ENCODE measurements around the gene CHAT.

The CHAT gene

DNA sequence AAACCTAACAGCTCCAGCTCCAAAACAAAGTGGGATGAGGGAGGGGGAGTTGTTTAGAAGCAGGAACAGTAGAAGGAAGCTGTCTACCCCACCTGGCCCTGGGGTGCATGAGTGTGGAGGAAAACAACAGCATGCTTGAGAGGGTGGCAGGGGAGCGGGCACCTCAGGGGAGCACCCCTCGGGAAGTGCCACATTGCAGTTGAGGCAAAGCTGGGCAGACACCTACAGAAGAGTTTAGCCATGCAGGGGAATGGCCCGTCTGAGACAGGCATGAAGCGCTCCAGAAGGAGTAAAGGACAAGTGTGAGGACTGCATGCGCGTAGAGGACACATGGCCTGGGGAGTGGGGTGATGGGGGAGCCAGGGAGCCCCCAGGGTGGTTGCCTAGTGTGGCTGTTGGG, 18.1 kb downstream of the CHAT start:
- DNase-seq, result no peak

DNA sequence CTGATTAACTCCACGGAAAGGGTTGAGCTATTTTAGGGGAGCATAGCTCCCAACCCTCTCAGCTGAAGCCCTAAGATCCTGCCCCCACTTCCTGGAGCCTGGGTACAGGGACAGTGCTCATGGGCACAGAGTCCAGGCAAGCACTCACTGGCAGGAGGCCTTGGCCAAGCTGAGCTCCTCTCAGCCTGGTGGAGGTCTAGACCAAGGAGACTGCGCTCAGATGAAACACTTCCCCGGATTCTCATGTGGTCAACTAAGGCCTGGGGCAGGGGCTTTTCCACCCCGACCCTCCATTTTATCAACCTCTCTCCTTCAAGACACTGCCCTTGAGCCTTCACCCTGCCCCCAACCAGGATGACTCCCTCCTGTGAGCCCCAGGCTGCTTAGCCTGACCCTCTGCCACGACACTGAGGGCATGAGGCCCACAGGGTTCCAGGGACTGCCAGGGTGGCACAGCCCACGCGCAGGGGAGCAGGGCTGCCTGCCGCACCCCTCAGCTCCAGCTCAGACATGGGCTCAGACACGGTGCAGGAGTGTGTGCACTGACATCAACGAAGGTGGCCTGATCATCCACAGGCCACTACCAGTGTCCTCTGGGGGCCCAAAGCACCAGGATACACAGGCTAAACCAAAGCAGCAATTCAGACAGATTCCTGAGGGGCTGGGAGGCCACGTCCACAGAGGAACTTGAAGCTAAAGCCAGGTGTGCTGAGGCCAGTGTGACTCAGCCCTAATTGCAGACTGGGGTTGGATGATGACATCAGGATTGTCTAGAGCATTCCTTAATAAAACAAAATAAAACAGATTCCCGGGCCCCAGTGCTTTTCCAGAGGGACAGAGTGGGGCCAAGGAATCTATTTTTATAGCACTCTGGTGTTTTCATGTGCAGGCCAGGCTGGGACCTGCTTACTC, 18.8 kb downstream of the CHAT start:
- no peak for DNase-seq

DNA sequence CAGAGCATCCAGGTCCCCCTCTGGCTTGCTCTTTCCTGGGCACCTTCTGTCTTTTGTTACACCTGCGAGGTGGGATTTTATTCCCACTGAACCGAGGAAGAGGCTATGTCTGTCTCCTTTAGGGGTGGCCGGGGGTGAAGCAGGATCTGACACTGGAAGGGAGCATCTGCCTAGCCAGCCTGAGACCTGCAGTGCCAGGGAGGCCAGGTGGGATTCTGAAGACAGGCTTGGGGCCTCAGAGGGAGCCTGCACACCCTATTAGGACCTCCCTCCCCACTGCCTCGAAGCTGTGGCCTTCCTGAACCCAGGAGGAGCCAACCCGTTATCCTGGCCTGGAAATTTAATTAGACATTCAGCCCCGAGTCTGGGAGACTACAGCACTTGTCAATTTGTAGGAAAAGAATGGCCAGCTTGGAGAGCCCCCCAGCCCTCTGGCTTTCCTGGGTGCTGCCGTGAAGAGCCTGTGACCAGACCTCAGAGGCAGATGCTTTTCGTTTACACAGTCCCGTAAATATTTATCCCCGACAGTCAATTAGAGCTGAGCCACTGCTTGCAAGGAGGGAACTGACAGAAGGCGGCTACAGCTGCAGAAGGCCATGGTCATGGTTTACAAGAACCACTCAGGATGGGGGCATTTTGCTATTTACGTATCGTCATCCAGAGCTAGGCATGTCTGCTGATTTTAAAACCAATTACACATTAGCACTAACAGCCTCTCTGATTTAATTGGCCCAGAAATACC, 19.7 kb downstream of the CHAT start:
- no peak for DNase-seq

DNA sequence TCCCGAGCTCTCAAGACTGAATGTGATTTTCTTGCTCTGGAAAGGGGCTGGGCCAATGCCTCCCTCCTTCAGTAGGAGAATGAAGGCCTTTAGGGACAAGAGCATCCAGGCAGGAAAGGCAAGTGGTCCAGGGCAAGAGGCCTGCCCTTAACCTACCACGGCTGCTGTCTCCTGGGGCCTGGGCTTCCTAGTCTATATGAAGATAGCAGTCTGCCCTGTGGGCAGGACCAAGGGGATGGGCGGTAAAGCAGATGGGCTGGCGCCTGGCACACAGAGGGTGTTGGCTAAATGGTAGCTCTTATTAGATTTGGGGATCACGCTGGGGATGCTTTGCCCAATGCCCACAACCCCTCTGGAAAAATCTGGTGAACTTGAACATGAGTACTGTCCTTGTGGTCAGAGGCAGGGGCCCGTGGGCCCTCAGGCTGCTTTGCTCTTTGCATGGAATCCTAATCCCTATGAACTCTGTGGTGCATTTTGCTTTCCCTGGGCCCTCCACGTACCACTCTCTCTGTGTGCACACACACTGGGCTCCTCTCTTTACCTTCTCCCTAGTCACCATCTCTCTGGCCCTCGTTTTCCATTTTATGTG, 20.3 kb downstream of the CHAT start:
- DNase-seq, result no peak

DNA sequence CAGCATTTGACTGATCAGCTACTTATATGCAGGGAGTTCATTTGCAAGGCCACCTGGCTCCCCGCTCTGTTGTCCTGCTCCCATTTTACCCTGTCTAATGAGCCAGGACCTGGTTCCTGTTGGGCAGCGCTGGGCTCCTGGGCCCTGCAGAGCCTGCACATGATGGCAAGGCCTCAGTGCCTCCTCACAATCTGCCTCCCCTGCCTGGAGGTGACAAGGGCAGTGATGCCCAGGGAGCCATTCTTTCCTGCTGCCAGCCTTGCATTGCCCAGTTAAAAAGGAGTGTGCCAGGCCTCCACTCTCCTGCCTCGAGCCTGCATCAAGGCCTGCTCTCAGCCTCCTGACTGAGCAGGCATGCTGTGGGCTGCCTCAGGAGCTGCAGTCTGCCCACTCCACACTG, 28.5 kb downstream of the CHAT start:
- no peak for DNase-seq

DNA sequence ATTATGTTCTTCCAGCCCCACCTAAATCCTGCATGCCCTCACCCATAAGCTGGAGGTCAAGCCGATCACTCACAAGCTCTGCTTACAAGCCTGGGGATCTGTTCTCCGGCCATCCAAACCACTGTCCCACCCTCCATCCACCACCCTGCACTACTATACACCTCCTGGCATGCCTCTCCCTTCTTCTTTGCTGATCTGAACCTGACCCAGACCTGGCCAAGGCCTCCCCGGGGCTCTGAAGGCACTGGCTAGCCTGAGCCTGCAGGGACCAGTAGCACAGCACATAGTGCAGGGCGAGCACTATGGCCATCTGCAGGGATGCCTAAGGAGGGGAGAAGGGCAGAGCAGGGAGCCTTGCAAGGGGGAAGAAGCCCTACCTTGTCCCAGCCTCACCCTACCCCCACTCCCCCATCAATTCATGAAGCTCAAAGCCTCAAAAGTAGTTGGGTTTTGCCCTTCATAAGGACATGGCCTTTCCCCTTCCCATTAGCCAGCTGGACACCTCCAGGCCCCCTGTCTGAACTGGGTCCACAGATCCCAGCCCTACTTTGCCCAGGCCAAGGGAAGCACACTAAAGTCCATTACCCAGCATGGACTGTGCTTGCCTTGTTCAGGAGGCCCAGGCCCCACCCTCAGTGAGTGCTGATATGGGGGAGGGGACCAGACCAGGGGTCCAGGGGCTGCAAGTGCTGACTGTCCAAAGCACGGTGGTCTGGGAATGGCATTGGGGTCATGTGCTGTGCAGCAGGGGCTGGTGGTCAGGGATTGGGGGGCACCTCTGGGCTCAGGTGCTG, 29.6 kb downstream of the CHAT start:
- no peak for DNase-seq

DNA sequence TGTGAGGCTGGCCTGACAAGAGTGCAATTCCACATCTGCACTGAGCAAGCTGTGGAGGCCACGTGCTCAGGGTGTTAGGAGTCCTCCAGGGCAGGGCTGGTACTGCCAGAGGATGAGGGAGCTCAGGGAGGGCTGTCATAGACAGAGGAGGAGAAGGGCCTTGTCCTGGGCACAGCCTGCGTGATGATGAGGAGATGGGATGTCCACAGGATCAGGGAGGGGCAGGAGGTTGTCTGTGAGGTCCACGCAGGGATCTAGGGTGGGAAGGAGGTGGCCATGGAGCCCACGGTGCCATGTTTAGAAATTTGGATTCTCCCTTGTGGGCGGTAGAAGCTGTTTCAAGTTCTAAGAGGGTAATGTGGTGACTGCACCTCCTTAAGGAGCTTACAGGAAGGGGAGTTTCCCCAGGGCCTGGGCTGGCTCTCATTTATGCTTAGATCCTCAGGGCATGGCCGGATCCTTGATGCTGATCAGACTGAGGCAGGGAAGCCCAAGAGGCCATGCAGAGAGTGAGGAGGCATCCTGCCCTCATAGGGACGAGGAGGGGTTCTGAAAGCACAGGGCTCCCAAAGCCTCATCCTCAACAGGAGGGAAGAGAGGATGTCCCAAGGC, 30.3 kb downstream of the CHAT start:
- no peak for DNase-seq

DNA sequence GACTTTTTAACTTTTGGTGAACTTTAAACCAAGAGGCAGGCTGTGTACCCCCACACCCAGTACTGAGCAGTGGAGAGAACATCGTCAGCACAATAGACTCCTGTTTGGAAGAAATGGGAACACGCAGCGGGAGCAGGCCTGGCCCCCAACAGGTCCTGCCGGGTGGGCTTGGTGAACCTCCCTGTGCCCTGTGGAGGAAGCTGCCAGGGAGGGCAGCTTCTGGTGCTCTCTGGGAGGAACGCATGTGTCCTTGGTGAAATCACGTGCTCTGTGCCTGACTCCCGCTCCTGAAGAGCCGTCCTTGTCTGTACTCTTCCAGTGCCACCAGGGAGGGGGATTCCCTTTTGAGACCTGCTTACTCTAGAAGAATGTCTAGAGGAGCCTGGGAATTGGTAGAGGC, 31.6 kb downstream of the CHAT start:
- no peak for DNase-seq

DNA sequence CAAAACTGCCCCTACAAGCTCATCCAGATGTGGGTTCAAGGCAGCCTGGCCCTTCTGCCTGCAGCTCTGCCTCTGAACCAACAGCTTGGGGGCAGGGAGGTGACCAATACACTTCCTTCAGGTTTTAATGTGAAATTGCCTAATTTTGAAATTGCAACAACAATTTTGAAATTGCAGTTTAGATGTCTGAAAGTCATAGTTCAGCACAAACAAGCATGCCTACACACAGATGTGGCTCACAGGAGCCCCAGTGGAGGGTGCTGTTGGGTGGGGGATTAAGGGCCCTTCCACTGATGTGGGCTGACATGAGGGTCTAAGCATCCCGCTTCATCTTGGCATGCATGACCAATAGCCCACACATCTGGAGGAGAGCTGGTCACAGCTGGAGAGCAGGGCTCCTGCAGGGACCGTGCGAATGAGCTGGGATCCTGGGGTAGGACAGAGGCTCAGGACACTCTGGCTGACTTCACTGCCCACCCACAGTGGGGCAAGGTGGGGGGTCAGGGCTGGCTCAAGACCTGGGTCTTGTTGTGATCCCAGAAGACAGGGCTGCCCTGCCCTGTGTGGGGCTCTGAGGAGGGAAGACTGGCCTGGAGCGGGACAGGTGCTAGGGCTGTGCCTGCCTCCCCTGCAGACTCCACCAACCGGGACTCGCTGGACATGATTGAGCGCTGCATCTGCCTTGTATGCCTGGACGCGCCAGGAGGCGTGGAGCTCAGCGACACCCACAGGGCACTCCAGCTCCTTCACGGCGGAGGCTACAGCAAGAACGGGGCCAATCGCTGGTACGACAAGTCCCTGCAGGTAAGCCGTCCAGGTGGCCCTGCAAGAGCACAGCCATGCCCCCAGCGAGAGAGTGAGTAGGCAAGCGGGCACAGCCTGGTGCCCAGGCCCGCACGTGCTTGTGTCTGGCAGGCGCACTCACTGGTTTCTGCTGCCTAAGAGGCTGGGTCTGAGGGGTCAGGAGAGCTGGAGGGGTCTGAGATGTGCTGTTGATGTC, 32.3 kb downstream of the CHAT start:
- DNase-seq, result no peak

DNA sequence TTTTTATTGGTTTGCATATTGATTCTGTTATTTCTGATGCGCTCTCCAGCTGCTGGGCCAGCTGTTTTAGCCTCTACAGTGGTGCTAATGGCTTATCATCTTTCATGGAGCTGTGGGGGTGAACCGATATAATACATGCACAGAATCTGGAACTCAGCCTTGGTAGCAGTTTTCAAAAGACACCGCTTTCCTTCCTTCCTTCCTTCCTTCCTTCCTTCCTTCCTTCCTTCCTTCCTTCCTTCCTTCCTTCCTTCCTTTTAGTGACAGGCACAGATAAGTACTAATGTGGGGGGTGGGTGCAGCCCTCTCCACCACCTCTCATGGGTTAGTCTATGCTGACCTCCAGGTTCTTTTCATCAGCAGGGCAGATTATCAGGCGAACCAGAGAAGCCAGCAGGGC, 33.7 kb downstream of the CHAT start:
- DNase-seq, result no peak

DNA sequence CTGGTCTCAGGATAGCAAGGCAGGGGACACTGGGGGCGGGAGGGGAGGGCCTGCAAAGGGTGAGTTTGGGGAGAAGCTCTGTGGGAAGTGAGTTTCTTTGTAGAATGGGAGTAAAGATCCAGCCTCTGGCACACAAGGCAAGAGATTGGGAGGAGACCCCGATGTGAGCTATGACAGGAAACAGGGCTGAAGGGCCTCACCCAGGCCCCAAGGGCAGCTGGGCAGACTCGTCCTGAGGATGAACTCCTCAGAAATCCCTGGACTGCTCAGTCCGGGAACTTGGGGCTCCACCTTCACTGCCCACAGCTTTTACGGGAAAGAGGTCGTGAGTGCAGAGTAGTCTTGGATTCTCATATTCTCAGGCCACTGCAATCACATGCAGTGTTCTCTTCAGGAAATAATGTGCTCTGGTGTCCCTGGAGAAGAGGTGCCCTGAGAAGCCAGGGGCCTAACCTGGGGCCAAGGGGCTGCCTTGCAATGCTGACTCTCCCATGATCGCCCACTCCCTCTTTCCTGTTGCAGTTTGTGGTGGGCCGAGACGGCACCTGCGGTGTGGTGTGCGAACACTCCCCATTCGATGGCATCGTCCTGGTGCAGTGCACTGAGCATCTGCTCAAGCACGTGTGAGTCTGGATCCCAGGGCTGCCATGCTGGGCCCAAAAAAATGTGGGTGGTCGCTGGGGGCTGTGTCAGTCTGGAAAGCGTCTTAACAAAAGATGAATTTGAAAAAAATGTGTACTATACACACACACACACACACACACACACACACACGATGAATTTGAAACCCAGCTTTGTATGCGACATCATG, 34.4 kb downstream of the CHAT start:
- DNase-seq, result no peak

DNA sequence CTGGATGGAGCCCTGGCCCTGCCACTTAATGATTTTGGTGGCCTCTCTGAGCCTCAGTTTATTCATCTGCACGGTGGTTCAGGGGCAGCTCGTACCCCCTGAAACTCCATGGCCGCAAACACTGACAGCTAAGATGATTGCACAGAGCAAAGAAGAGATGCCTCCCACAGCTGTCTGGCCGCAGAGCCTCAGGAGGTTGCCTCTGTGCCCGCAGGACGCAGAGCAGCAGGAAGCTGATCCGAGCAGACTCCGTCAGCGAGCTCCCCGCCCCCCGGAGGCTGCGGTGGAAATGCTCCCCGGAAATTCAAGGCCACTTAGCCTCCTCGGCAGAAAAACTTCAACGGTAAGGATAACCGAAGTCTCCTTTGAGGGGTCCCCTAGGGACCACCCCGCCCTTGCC, 35.5 kb downstream of the CHAT start:
- DNase-seq, result no peak

DNA sequence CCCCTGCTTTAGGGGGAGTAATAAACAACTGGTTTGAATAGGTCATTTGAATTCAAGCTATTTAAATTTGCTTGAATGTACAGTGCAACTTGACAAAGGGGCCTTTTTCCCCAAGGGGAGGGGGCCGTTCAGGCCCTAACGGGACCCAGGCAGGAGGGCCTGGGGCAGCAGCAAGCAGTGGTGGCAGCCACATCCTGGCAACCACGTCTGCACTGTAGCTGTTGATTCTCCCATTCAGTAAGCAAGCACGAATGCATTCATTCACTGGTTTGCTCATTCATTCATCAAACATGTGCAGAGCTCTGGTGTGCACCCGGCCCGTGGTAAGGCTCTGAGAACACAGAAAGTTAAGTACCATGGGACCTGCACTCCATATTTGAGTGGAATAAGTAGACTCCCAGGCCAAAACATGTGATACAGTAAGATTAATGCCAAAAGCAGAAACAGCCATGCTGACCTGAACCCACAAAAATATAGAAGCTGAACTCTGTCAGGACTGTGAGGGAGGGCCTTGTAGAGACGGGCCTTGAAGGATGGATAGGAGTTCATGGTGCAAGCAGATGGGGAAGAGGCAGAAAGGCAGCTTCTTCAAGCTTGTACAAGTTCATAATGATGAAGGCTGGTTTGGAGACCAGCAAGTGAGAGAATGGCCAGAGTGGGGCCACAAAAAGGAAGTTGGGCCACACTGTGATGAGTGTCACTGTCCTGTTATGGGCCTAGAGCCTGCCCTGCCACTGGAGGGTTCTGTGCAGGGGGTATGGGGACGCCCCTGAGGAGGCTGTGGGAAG, 36.3 kb downstream of the CHAT start:
- DNase-seq, result no peak

DNA sequence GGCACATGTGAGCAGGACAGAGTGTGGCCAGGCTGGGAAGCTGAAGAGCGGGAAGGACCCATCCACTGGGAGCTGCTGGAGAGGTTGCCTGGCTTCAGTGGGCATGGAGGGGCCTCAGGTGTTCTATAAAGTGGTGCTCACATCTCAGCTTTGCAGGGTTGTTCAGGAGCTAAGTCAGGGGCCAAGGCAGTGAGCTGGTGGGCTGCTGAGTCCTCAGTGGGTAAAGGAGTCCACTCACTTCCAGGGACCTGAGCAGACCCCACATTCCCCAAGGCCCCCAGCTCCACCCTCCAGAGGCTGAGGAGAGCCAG, 36.8 kb downstream of the CHAT start:
- no peak for DNase-seq

DNA sequence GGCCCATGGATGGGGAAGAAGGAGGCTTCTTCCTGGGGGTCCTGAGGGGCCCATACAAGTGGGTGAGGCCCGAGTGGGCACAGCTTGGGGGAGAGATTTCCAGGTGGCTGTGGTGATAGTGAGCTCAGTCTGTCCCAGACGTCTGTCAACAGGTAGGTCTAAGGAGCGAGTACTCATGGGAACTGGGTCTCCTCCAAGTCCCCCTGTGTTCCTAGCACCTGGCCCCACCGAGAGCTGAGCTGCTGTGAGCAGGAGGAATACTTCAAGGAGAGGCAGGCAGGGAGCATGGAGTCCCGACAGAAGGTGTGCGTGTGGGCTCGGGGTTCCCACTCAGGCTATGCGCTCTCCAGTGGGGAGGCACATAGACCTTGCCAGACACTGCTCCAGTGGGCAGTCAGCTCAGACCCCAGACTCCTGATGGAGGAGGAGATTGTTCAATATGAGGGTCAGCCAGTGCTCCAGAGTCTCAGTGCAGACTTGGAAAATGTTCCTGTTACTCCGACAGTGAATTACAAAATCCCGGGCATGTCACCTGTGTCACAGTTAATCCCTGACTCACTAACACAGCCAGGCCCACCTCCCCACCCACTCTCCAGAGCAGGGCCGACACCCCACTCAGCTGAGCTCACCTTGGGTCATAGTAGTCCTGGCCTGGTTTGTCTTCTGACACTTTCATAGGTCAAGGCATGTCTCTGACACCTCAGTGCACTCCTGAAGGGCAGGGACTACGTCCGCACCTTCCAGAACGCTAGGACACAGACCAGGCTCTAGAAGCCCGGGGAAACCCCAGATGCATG, 37.4 kb downstream of the CHAT start:
- DNase-seq, result no peak

DNA sequence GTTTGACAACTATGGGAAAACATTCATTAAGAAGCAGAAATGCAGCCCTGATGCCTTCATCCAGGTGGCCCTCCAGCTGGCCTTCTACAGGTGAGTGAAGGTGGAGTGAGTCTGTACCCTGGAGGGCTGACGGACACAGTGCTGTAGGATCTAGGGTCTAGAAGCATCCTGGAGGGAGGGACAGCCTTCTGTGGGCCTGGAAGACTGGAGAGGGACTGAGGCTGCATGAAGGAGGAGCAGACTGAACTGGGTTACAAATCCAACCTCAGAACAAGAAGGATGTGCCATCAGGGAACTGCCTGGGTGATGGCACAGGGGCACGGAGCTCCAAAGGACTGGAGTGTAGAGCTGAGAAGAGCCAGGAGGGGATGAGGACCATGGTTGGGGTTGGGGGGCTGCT, 38.1 kb downstream of the CHAT start:
- DNase-seq, result no peak

DNA sequence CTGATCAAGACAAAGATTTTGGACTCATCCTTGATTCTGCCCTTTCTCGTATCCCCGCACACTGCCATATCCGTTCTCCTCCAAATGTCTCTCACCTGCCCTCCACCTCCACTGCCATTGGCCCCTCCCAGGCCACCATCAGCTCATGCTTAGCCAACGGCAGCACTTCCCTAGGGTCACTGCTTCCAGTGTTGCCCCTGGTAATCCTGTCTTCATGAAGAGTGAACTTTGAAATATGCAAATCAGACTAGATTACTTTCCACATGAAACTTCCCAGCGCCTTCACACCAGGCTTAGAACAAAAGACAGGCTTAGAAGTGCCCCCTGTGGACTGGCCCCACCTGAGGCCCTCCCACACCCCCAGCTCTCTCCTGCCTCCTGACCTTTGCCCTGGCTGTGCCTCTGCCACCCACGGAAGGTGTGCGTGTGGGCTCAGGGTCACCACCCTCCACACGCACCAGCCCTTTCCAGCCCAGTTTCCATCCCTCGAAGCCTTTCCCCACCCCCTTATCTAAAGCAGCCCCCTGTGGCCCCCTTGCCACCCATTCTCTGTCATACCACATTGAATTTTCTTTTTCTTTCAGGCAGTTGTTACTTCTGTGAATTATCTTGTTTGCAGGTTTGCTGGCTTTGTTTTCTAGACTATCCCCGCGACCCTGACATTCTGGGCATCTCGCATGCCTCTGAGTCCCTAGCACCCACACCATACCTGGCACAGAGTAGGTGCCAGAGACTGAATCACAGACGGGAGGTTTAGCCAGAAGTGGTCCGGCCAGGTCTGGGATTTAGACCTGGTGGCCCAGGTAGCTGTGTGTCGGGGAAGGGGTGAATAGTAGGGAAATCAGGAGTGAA, 38.8 kb downstream of the CHAT start:
- DNase-seq, result no peak
